ENCODE data around the gene NCEH1.
A peak's percentile ranks its signal among the peaks of the same experiment; 100 is the strongest.

DNA sequence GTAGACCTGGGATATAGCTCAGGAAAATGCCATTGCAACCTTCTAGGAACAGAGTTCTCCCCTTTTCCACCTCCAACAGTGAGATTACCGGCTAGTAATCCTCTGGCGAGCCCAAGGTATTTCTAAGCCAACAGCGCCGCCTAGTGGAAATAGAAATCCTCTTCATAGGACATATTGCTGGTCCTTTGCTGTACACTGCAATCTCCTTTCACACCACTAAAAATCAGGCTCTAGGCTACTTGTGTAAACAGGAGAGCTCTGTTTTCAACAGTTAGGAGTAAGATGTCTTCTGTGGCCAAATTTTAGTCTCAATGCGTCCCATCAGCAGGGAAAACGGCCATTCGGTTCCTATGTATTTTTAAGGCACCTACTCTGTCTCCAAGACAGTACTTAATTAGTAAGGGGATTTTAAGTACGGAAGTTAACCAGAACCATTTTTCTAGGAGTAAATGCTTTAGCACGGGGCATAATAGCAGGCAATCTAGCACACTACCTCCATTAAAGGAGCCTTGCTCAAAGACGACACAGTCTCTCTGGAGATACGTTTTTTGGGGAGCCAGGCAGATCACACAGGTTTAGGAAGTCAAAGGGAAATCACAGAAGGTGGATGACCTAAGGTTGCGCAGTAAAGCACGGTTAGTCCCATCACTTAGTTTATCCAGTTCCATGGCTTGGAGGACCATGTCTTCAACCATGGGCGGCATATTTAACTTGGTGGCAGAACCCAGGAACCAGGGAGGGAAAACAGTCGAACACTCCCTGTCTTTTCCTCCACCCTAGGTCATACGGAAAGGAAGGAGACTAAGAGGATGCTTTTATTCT lies 43.8 kb downstream of the NCEH1 start:
- TF ChIP-seq CHD2 (IDR thresholded peaks at IDR 0.05; ENCODE audit: low read length, partially characterized antibody) (no peak), EZH2phosphoT487 (IDR thresholded peaks at IDR 0.05; ENCODE audit: borderline replicate concordance, low read depth) (no peak), EP300 (IDR thresholded peaks at IDR 0.05; ENCODE audit: borderline replicate concordance in 1 of 2, low read depth in 1 of 2, low read length in 1 of 2) (no peak), YY1 (IDR thresholded peaks at IDR 0.05; ENCODE audit: low read depth) (no peak), JUND (IDR thresholded peaks at IDR 0.05) (no peak), GABPA (IDR thresholded peaks at IDR 0.05; ENCODE audit: low read depth) (no peak)
- TF ChIP-seq, protein P1, sequence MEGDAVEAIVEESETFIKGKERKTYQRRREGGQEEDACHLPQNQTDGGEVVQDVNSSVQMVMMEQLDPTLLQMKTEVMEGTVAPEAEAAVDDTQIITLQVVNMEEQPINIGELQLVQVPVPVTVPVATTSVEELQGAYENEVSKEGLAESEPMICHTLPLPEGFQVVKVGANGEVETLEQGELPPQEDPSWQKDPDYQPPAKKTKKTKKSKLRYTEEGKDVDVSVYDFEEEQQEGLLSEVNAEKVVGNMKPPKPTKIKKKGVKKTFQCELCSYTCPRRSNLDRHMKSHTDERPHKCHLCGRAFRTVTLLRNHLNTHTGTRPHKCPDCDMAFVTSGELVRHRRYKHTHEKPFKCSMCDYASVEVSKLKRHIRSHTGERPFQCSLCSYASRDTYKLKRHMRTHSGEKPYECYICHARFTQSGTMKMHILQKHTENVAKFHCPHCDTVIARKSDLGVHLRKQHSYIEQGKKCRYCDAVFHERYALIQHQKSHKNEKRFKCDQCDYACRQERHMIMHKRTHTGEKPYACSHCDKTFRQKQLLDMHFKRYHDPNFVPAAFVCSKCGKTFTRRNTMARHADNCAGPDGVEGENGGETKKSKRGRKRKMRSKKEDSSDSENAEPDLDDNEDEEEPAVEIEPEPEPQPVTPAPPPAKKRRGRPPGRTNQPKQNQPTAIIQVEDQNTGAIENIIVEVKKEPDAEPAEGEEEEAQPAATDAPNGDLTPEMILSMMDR (IDR thresholded peaks at IDR 0.05) = peak; percentile 82
- TF ChIP-seq, protein P2, sequence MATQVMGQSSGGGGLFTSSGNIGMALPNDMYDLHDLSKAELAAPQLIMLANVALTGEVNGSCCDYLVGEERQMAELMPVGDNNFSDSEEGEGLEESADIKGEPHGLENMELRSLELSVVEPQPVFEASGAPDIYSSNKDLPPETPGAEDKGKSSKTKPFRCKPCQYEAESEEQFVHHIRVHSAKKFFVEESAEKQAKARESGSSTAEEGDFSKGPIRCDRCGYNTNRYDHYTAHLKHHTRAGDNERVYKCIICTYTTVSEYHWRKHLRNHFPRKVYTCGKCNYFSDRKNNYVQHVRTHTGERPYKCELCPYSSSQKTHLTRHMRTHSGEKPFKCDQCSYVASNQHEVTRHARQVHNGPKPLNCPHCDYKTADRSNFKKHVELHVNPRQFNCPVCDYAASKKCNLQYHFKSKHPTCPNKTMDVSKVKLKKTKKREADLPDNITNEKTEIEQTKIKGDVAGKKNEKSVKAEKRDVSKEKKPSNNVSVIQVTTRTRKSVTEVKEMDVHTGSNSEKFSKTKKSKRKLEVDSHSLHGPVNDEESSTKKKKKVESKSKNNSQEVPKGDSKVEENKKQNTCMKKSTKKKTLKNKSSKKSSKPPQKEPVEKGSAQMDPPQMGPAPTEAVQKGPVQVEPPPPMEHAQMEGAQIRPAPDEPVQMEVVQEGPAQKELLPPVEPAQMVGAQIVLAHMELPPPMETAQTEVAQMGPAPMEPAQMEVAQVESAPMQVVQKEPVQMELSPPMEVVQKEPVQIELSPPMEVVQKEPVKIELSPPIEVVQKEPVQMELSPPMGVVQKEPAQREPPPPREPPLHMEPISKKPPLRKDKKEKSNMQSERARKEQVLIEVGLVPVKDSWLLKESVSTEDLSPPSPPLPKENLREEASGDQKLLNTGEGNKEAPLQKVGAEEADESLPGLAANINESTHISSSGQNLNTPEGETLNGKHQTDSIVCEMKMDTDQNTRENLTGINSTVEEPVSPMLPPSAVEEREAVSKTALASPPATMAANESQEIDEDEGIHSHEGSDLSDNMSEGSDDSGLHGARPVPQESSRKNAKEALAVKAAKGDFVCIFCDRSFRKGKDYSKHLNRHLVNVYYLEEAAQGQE (IDR thresholded peaks at IDR 0.05; ENCODE audit: low read depth, low read length) = no peak
